ENCODE results near the gene ROR1.
"Not testable (repeated sequence)": the region's sequence is repeated elsewhere in the genome, so short reads cannot be mapped to it uniquely, and the experiment has no call there.

The ROR1 gene

GRCh38 chr1:63794354-63794753 lies 20.5 kb downstream of the ROR1 start:
- DNase-seq (ENCODE audit: low read depth), result no peak

GRCh38 chr1:63794939-63795378 lies 21.1 kb downstream of the ROR1 start:
- DNase-seq (ENCODE audit: low read depth), result peak; percentile 72

- DNase-seq (ENCODE audit: low read depth), result no peak
These were observed 21.6 kb downstream of the ROR1 start for GRCh38 chr1:63795455-63795854.

GRCh38 chr1:63797056-63797726 lies 23.4 kb downstream of the ROR1 start:
- no peak for DNase-seq (ENCODE audit: low read depth)

GRCh38 chr1:63798284-63798683 lies 24.5 kb downstream of the ROR1 start:
- no peak for DNase-seq (ENCODE audit: low read depth)

GRCh38 chr1:63799307-63799706 lies 25.5 kb downstream of the ROR1 start:
- peak; percentile 34 for DNase-seq (ENCODE audit: low read depth)

- DNase-seq (ENCODE audit: low read depth), result no peak
These were observed 26.0 kb downstream of the ROR1 start for GRCh38 chr1:63799820-63800219.

GRCh38 chr1:63802109-63802508 lies 28.3 kb downstream of the ROR1 start:
- DNase-seq (ENCODE audit: low read depth), result no peak

GRCh38 chr1:63804829-63805484 lies 31.1 kb downstream of the ROR1 start:
- no peak for DNase-seq (ENCODE audit: low read depth)

GRCh38 chr1:63807046-63807445 lies 33.2 kb downstream of the ROR1 start:
- no peak for DNase-seq (ENCODE audit: low read depth)

- DNase-seq (ENCODE audit: low read depth), result no peak
These were observed 37.2 kb downstream of the ROR1 start for GRCh38 chr1:63810936-63811469.

GRCh38 chr1:63812071-63812700 lies 38.4 kb downstream of the ROR1 start:
- no peak for DNase-seq (ENCODE audit: low read depth)

- DNase-seq (ENCODE audit: low read depth), result peak; percentile 90
These were observed 40.0 kb downstream of the ROR1 start for GRCh38 chr1:63813829-63814277.

GRCh38 chr1:63816217-63816815 lies 42.5 kb downstream of the ROR1 start:
- DNase-seq (ENCODE audit: low read depth), result not testable (repeated sequence)

- DNase-seq (ENCODE audit: low read depth), result peak; percentile 76
These were observed 43.4 kb downstream of the ROR1 start for GRCh38 chr1:63817152-63817667.

- DNase-seq (ENCODE audit: low read depth), result no peak
These were observed 43.9 kb downstream of the ROR1 start for GRCh38 chr1:63817700-63818099.

- DNase-seq (ENCODE audit: low read depth), result no peak
These were observed 44.9 kb downstream of the ROR1 start for GRCh38 chr1:63818567-63819325.

GRCh38 chr1:63819795-63820194 lies 46.0 kb downstream of the ROR1 start:
- DNase-seq (ENCODE audit: low read depth), result no peak

- DNase-seq (ENCODE audit: low read depth), result peak; percentile 82
These were observed 47.5 kb downstream of the ROR1 start for GRCh38 chr1:63821091-63822005.

GRCh38 chr1:63822540-63822939 lies 48.7 kb downstream of the ROR1 start:
- no peak for DNase-seq (ENCODE audit: low read depth)
